H1 (cell line): ENCODE data around the gene CYP17A1. TPM values are rescaled to one million over a fixed set of nuclear protein-coding genes. Genes with fewer than 3 reads are reported as not detected.

Experiments used
- CTCF ChIA-PET: fragments of 300-600 bp; sonication (Branson Sonifier 250); formaldehyde crosslinking; loops from one replicate; lab custom pipeline; 2021; ENCODE audit not compliant: partially characterized antibody; lab: Charles Lee
- POLR2A ChIA-PET: fragments of 300-600 bp; sonication (Branson Sonifier 250); formaldehyde crosslinking; loops from one replicate; lab custom pipeline; 2021; ENCODE audit warnings: inconsistent platforms; ENCODE audit not compliant: partially characterized antibody; lab: Charles Lee
- DNase-seq, 2 experiments: peaks; one replicate each; pipeline versions ENCODE4 v3.0.0 to v3.0.0-alpha.2; 2010 to 2022; ENCODE audit warnings: low spot score in 2 of 2, low read depth in 1 of 2, mixed read lengths in 1 of 2
- FAIRE-seq: peaks from 2 replicates; lab custom pipeline; 2011; peaks lifted over from hg19 to GRCh38; lab: Jason Lieb, UNC
- H2AFZ ChIP-seq: 2 replicates; pipeline ENCODE4 v1.8.1; 2012; ENCODE audit warnings: low read length, inconsistent platforms
- H2AK5ac ChIP-seq: 2 replicates; pipeline ENCODE4 v1.6.1; 2013; ENCODE audit warnings: low read depth, low read length
- H2BK120ac ChIP-seq: replicated peaks from 2 replicates; pipeline ENCODE3; 2013; ENCODE audit warnings: low read depth, low read length, inconsistent platforms
- H2BK12ac ChIP-seq: 2 replicates; pipeline ENCODE4 v1.6.1; 2013; ENCODE audit warnings: low read depth, low read length
- H2BK15ac ChIP-seq: 2 replicates; pipeline ENCODE4 v1.6.1; 2013; ENCODE audit warnings: low read length
- H2BK20ac ChIP-seq: 2 replicates; pipeline ENCODE4 v1.6.1; 2013; ENCODE audit warnings: low read length
- H2BK5ac ChIP-seq: 2 replicates; pipeline ENCODE4 v1.6.1; 2013; ENCODE audit warnings: low read depth, low read length
- H3K14ac ChIP-seq: 2 replicates; pipeline ENCODE4 v1.6.1; 2013; ENCODE audit warnings: inconsistent platforms; ENCODE audit not compliant: insufficient read length
- H3K18ac ChIP-seq: 2 replicates; pipeline ENCODE4 v1.6.1; 2013; ENCODE audit warnings: low read length; ENCODE audit errors: extremely low read depth
- H3K23ac ChIP-seq: 2 replicates; pipeline ENCODE4 v1.6.1; 2013; ENCODE audit warnings: inconsistent platforms; ENCODE audit not compliant: insufficient read length
- H3K23me2 ChIP-seq: 2 replicates; pipeline ENCODE4 v1.6.1; 2013; ENCODE audit warnings: low read depth, low read length
- H3K27ac ChIP-seq: 2 replicates; pipeline ENCODE4 v1.6.1; 2011; ENCODE audit warnings: low read depth, low read length, inconsistent platforms
- H3K27me3 ChIP-seq, 4 experiments: replicated peaks in 1 of 4; 1 replicate in 1 of 4; 2 replicates in 3 of 4; pipeline versions ENCODE4 v1.6.1 to v1.8.1; 2011 to 2013; ENCODE audit warnings: low read length in 3 of 4, mild to moderate bottlenecking in 3 of 4, inconsistent platforms in 2 of 4, mixed read lengths in 2 of 4, moderate library complexity in 1 of 4; ENCODE audit not compliant: control insufficient read depth in 3 of 4, insufficient read depth in 3 of 4; ENCODE audit errors: extremely low read depth in 1 of 4
- H3K36me3 ChIP-seq, 4 experiments: 2 replicates each; pipeline versions ENCODE4 v1.6.1 to v1.8.1; 2011 to 2013; ENCODE audit warnings: mild to moderate bottlenecking in 4 of 4, low read length in 3 of 4, moderate library complexity in 2 of 4, control low read depth in 1 of 4, inconsistent platforms in 1 of 4; ENCODE audit not compliant: insufficient read depth in 4 of 4, control insufficient read depth in 2 of 4
- H3K4ac ChIP-seq: replicated peaks from 2 replicates; pipeline ENCODE3; 2013; ENCODE audit warnings: low read length, low read depth, mixed read lengths, inconsistent platforms; ENCODE audit not compliant: insufficient read length
- H3K4me1 ChIP-seq, 4 experiments: replicated peaks in 1 of 4; 1 replicate in 1 of 4; 2 replicates in 3 of 4; pipeline versions ENCODE4 v1.6.1 to v1.8.1; 2011 to 2013; ENCODE audit warnings: low read length in 3 of 4, inconsistent platforms in 2 of 4, mixed read lengths in 1 of 4; ENCODE audit not compliant: insufficient read depth in 4 of 4, control insufficient read depth in 3 of 4
- H3K4me2 ChIP-seq, 2 experiments: 2 replicates each; pipeline versions ENCODE4 v1.6.1 to v1.8.1; 2011 to 2013; ENCODE audit warnings: low read depth in 2 of 2, low read length in 2 of 2, control low read depth in 1 of 2, inconsistent platforms in 1 of 2, mild to moderate bottlenecking in 1 of 2; ENCODE audit not compliant: insufficient read depth in 1 of 2
- H3K4me3 ChIP-seq, 4 experiments: fragments of 200-600, 300-600 bp in 1 of 4; sonication (generic), shearing (Covaris generic), sonication (Bioruptor Twin) in 1 of 4; 2 replicates each; pipeline versions ENCODE4 v1.5.1 to v1.8.1; 2011 to 2016; ENCODE audit warnings: low read length in 4 of 4, low read depth in 3 of 4, control low read depth in 2 of 4, inconsistent platforms in 2 of 4, mild to moderate bottlenecking in 2 of 4, mixed read lengths in 1 of 4, moderate library complexity in 1 of 4; ENCODE audit not compliant: insufficient read depth in 2 of 4; ENCODE audit errors: extremely low read depth in 1 of 4
- H3K56ac ChIP-seq: replicated peaks from 2 replicates; pipeline ENCODE3; 2013; ENCODE audit warnings: low read depth, mild to moderate bottlenecking, mixed read lengths, low read length, inconsistent platforms; ENCODE audit not compliant: insufficient read length
- H3K79me1 ChIP-seq: 2 replicates; pipeline ENCODE4 v1.6.1; 2013; ENCODE audit warnings: low read depth, low read length, control low read depth
- H3K79me2 ChIP-seq, 2 experiments: 2 replicates each; pipeline versions ENCODE4 v1.6.1 to v1.8.1; 2012 to 2013; ENCODE audit warnings: low read length in 2 of 2, mild to moderate bottlenecking in 2 of 2, inconsistent platforms in 1 of 2; ENCODE audit not compliant: insufficient read depth in 2 of 2, control insufficient read depth in 1 of 2
- H3K9ac ChIP-seq, 4 experiments: replicated peaks in 1 of 4; 1 replicate in 1 of 4; 2 replicates in 3 of 4; pipeline versions ENCODE4 v1.6.1 to v1.8.1; 2011 to 2013; ENCODE audit warnings: low read depth in 3 of 4, low read length in 3 of 4, control low read depth in 2 of 4, mild to moderate bottlenecking in 2 of 4, moderate library complexity in 2 of 4, inconsistent platforms in 1 of 4; ENCODE audit errors: extremely low read depth in 1 of 4
- H3K9me3 ChIP-seq, 2 experiments: 2 replicates each; pipeline versions ENCODE4 v1.6.1 to v1.8.1; 2012 to 2013; ENCODE audit warnings: mild to moderate bottlenecking in 2 of 2, moderate library complexity in 2 of 2, control low read depth in 1 of 2, inconsistent platforms in 1 of 2, low read depth in 1 of 2, low read length in 1 of 2, mixed read lengths in 1 of 2; ENCODE audit not compliant: insufficient read depth in 2 of 2
- H4K20me1 ChIP-seq, 2 experiments: replicated peaks in 1 of 2; 2 replicates each; pipeline versions ENCODE3 to v1.8.1; 2011 to 2013; ENCODE audit warnings: inconsistent platforms in 2 of 2, low read length in 2 of 2, mild to moderate bottlenecking in 1 of 2; ENCODE audit not compliant: insufficient read depth in 2 of 2, control insufficient read depth in 1 of 2
- H4K5ac ChIP-seq: 2 replicates; pipeline ENCODE4 v1.6.1; 2013; ENCODE audit warnings: low read length, low read depth, mixed read lengths, inconsistent platforms; ENCODE audit not compliant: insufficient read length
- H4K8ac ChIP-seq: 2 replicates; pipeline ENCODE4 v1.8.0; 2013; ENCODE audit warnings: mild to moderate bottlenecking, moderate library complexity, low read length, inconsistent platforms; ENCODE audit not compliant: insufficient read depth; ENCODE audit errors: extremely low read depth
- H4K91ac ChIP-seq: replicated peaks from 2 replicates; pipeline ENCODE3; 2013; ENCODE audit warnings: low read length, mixed read lengths, inconsistent platforms; ENCODE audit not compliant: insufficient read length
- ASH2L ChIP-seq: fragments of 200-600, 300-600 bp; sonication (generic); IDR thresholded peaks from one replicate; pipeline ENCODE4 v1.7.1; 2017; ENCODE audit warnings: low read length
- CHD2 ChIP-seq: IDR thresholded peaks from 2 replicates; pipeline ENCODE4 v1.6.1; 2012; ENCODE audit warnings: low read length, improper control_type of control experiment
- CTBP2 ChIP-seq: IDR thresholded peaks from 2 replicates; pipeline ENCODE4 v1.7.0; 2011; ENCODE audit warnings: borderline replicate concordance, mild to moderate bottlenecking, moderate library complexity, mixed read lengths, low read length; ENCODE audit not compliant: insufficient read depth, insufficient read length
- NRF1 ChIP-seq: IDR thresholded peaks from 2 replicates; pipeline ENCODE4 v1.6.1; 2011; ENCODE audit warnings: mild to moderate bottlenecking, low read depth, low read length, improper control_type of control experiment
- RBBP5 ChIP-seq: IDR thresholded peaks from 2 replicates; pipeline ENCODE4 v1.7.1; 2012; ENCODE audit warnings: low read depth, mild to moderate bottlenecking, inconsistent platforms, low read length, moderate library complexity, borderline replicate concordance
- RXRA ChIP-seq: IDR thresholded peaks from 2 replicates; pipeline ENCODE4 v1.6.1; 2011; ENCODE audit warnings: low read depth, mild to moderate bottlenecking, low read length, moderate library complexity; ENCODE audit not compliant: insufficient read depth
- SIRT6 ChIP-seq: IDR thresholded peaks from one replicate; pipeline ENCODE4 v1.7.1; 2012; ENCODE audit warnings: low read length, inconsistent platforms
- SP2 ChIP-seq: IDR thresholded peaks from 2 replicates; pipeline ENCODE4 v1.6.1; 2012; ENCODE audit warnings: mild to moderate bottlenecking, low read length, inconsistent platforms
- SUZ12 ChIP-seq: fragments of 200-600 bp; sonication (generic); IDR thresholded peaks from 2 replicates; pipeline ENCODE4 v1.6.1; 2012; ENCODE audit warnings: mild to moderate bottlenecking, inconsistent platforms, low read length, moderate library complexity, mixed read lengths
- TAF1 ChIP-seq: IDR thresholded peaks from 2 replicates; pipeline ENCODE4 v1.6.1; 2011; ENCODE audit warnings: mild to moderate bottlenecking, low read depth, low read length
- TCF12 ChIP-seq: IDR thresholded peaks from 2 replicates; pipeline ENCODE4 v1.6.1; 2011; ENCODE audit warnings: low read depth, mild to moderate bottlenecking, low read length
- ZNF274 ChIP-seq: IDR thresholded peaks from 2 replicates; pipeline ENCODE4 v1.7.0; 2012; ENCODE audit warnings: low read length, borderline replicate concordance; ENCODE audit errors: extremely low read depth
- WGBS, 2 experiments: shearing (Covaris generic) in 1 of 2; methylation state at CpG; one replicate each; pipeline versions ENCODE4 v1.1.6 to v1.1.7; 2013 to 2015; ENCODE audit warnings: low lambda C conversion rate in 2 of 2, mixed read lengths in 2 of 2, inconsistent platforms in 1 of 2, low coverage in 1 of 2, missing lambda C conversion rate in 1 of 2; ENCODE audit not compliant: insufficient replicate concordance in 2 of 2, insufficient coverage in 1 of 2, insufficient read length in 1 of 2; ENCODE audit errors: extremely low coverage in 1 of 2, missing lambda C conversion rate in 1 of 2; 5-methylcytosine and 5-hydroxymethylcytosine counted together
- long read RNA-seq, 2 experiments: library from RNA in 1 of 2; library from capped mRNA in 1 of 2; stranded (forward); transcript quantifications; one replicate each; pipeline ENCODE4 v2.0.0, GENCODE V29; 2021; ENCODE audit warnings: inconsistent platforms in 1 of 2
- polyA minus RNA-seq, 3 experiments: library from RNA; depleted of rRNA, polyadenylated mRNA; stranded (reverse); fragments of >200 nt; gene quantifications; 1 replicate in 2 of 3; 2 replicates in 1 of 3; pipeline ENCODE4 v1.2.3, GENCODE V29; 2011
- polyA plus RNA-seq, 7 experiments: library from polyadenylated mRNA; depleted of rRNA in 3 of 7; stranded (reverse) in 5 of 7; unstranded in 2 of 7; fragments of >200 nt in 5 of 7; fragments of 200-250 nt in 2 of 7; gene quantifications; 1 replicate in 5 of 7; 2 replicates in 1 of 7; 4 replicates in 1 of 7; pipeline versions ENCODE4 v1.2.1 to v1.2.3, GENCODE V29; 2011 to 2013; ENCODE audit warnings: missing spikeins in 2 of 7, mixed read lengths in 2 of 7
- total RNA-seq: library from RNA; stranded (reverse); fragmentation: NEBNext Ultra II Directional; extraction: Animal tissue kit (Norgen Biotek cat#: 25700); gene quantifications from 2 replicates; pipeline ENCODE4 v1.2.1, GENCODE V29; 2021

CYP17A1 gene
- not detected in 2 replicates for total RNA-seq
- not detected in 2 replicates for polyA plus RNA-seq (2011; rRNA removed)
- polyA plus RNA-seq (2011; cell fraction: cytosol; rRNA removed) = not detected
- polyA plus RNA-seq (2011; cell fraction: nucleus; rRNA removed) = not detected
- polyA plus RNA-seq (2012, experiment 1 of 2) = not detected in 4 replicates
- not detected for polyA plus RNA-seq (2012, experiment 2 of 2)
- not detected for polyA plus RNA-seq (2013, experiment 1 of 2)
- polyA plus RNA-seq (2013, experiment 2 of 2) = not detected
- polyA minus RNA-seq (2011; rRNA and poly(A)+ RNA removed) = not detected in 2 replicates
- not detected for polyA minus RNA-seq (2011; cell fraction: cytosol; rRNA and poly(A)+ RNA removed)
- not detected for polyA minus RNA-seq (2011; cell fraction: nucleus; rRNA and poly(A)+ RNA removed)
- long read RNA-seq, experiment 1 = 0 reads
- long read RNA-seq, experiment 2 = 0 reads

- no peaks in the 10 kb centered on the region for H3K9me3 ChIP-seq
- ChIA-PET POLR2A (interaction anchor here (1.1 kb wide), 1 partner anchor 11 kb away, joined by 3 read pairs; no protein-coding TSS in a partner anchor), CTCF (interaction anchor here (0.6 to 11.3 kb wide), 13 partner anchors 10 to 234 kb away, joined by 3 to 118 read pairs (median 5); no protein-coding TSS in a partner anchor)
- DNase-seq = no peak
- H3K4me2 ChIP-seq = no peak within 1 kb of the TSS
- no peak within 1 kb of the TSS for H3K18ac ChIP-seq
- no peak within 1 kb of the TSS for H4K91ac ChIP-seq
- H2BK12ac ChIP-seq = 0 out of 2 replicates have a peak within 1 kb of the TSS, but pooled peaks have one; percentile 39
- no peak within 1 kb of the TSS for H3K23ac ChIP-seq
- no peak within 1 kb of the TSS for H2BK5ac ChIP-seq
- H3K4ac ChIP-seq = no peak within 1 kb of the TSS
- no peak within 1 kb of the TSS for H2BK120ac ChIP-seq
- no peak within 1 kb of the TSS for H3K27ac ChIP-seq
- no peak within 1 kb of the TSS for H3K4me3 ChIP-seq
- no peaks in the 10 kb centered on the region for H4K20me1 ChIP-seq
- WGBS, 2 experiments = 84% methylated on average over 5 of the region's 5 CpGs; no CpG with 5 or more reads in 1 of the 2 experiments
- no peaks in the 10 kb centered on the region for H3K79me1 ChIP-seq
- H3K56ac ChIP-seq = no peak within 1 kb of the TSS
- peak within 1 kb of the TSS; percentile 88; the same call in 1 of the 2 replicates for H2BK15ac ChIP-seq
- H2AK5ac ChIP-seq = no peak within 1 kb of the TSS
- H4K5ac ChIP-seq = no peak within 1 kb of the TSS
- no peak within 1 kb of the TSS for H3K9ac ChIP-seq
- H3K14ac ChIP-seq = no peak within 1 kb of the TSS
- H3K23me2 ChIP-seq = no peaks in the 10 kb centered on the region
- H4K8ac ChIP-seq = peak within 1 kb of the TSS; percentile 5; the same call in 1 of the 2 replicates
- no peaks in the 10 kb centered on the region for H3K79me2 ChIP-seq
- H3K27me3 ChIP-seq = no peaks in the 10 kb centered on the region; a peak in 1 of 7 replicates
- no peak within 1 kb of the TSS for H2BK20ac ChIP-seq
- H3K36me3 ChIP-seq = no peaks in the 10 kb centered on the region
- H3K4me1 ChIP-seq = 0 out of 7 replicates have a peak, but pooled peaks cover 0 to 2% (median 0%) of the 10 kb centered on the region in 4 experiments
- FAIRE-seq = no peak
- H2AFZ ChIP-seq = no peak within 1 kb of the TSS
- TF ChIP-seq ASH2L (no peak), CHD2 (no peak), RBBP5 (no peak), TCF12 (no peak), NRF1 (no peak), CTBP2 (no peak), SUZ12 (no peak), SIRT6 (no peak), ZNF274 (no peak), TAF1 (no peak), SP2 (no peak), RXRA (no peak)
Measured at GRCh38 chr10:102837230-102837721, at the start of gene CYP17A1. CYP17A1 (minus strand) TSS chr10:102837413; CDS start chr10:102837361, 52 bp downstream.
